ENCODE measurements around the gene ARID5A.

- TF ChIP-seq ATF1 (CRISPR knock-in tag; IDR thresholded peaks at IDR 0.05) (no peak), ZBTB21 (CRISPR knock-in tag; IDR thresholded peaks at IDR 0.05; ENCODE audit: borderline replicate concordance) (no peak), NFYB (CRISPR knock-in tag; conservative IDR thresholded peaks at IDR 0.05; ENCODE audit: low read depth) (no peak), ESRRA (CRISPR knock-in tag; IDR thresholded peaks at IDR 0.05; ENCODE audit: borderline replicate concordance) (no peak), CTCF (IDR thresholded peaks at IDR 0.05) (no peak), ATF2 (CRISPR knock-in tag; IDR thresholded peaks at IDR 0.05; ENCODE audit: borderline replicate concordance, low read depth) (no peak)
Measured at GRCh38 chr2:96601382-96602292, 65.1 kb downstream of the ARID5A start.
